Upper lobe of left lung (tissue), 6 donors: ENCODE results near the gene ESYT2. TPM values are rescaled to one million over a fixed set of nuclear protein-coding genes. Genes with fewer than 3 reads are reported as not detected.

Experiments used
- ATAC-seq, 2 donors: fragments of 200-7000 bp; cut with Tn5 transposase; one replicate each; pipeline ENCODE4 v1.9.1; 2022; ENCODE audit warnings: mild to moderate bottlenecking in 2 of 2, moderate library complexity in 2 of 2; ENCODE audit not compliant: low FRiP score in 2 of 2
- DNase-seq, 2 donors: peaks; one replicate each; pipeline ENCODE4 v3.0.0-alpha.2; 2019 to 2020
- H3K27ac ChIP-seq, 4 donors: fragments of 200-600 bp; sonication (generic); one replicate each; pipeline ENCODE4 v1.5.1; 2016 to 2019
- H3K27me3 ChIP-seq, 4 donors: fragments of 200-600 bp; sonication (generic); one replicate each; pipeline ENCODE4 v1.5.1; 2017 to 2019
- H3K36me3 ChIP-seq, 4 donors: fragments of 200-600 bp; sonication (generic); one replicate each; pipeline ENCODE4 v1.5.1; 2016 to 2019
- H3K4me1 ChIP-seq, 4 donors: fragments of 200-600 bp; sonication (generic); one replicate each; pipeline ENCODE4 v1.5.1; 2018 to 2019
- H3K4me3 ChIP-seq, 4 donors: fragments of 200-600 bp; sonication (generic); one replicate each; pipeline ENCODE4 v1.5.1; 2017 to 2019; ENCODE audit warnings: mild to moderate bottlenecking in 2 of 4, moderate library complexity in 1 of 4
- H3K9me3 ChIP-seq, 4 donors: fragments of 200-600 bp; sonication (generic); one replicate each; pipeline ENCODE4 v1.5.1; 2018 to 2019
- EP300 ChIP-seq, 4 donors: sonication (generic); formaldehyde crosslinking; IDR thresholded peaks; one replicate each; pipeline ENCODE4 v1.5.1; 2017; ENCODE audit warnings: antibody characterized with exemption in 4 of 4, control low read depth in 2 of 4
- POLR2A ChIP-seq, 4 donors: fragments of 450-650 bp; IDR thresholded peaks; one replicate each; pipeline ENCODE4 v1.5.1; 2016 to 2017; ENCODE audit warnings: antibody characterized with exemption in 4 of 4, mild to moderate bottlenecking in 2 of 4
- POLR2AphosphoS5 ChIP-seq, 2 donors: sonication (generic); formaldehyde crosslinking; IDR thresholded peaks; one replicate each; pipeline ENCODE4 v1.5.1; 2017; ENCODE audit warnings: antibody characterized with exemption in 2 of 2
- WGBS, 2 donors: methylation state at CpG; one replicate each; pipeline ENCODE4 v1.1.5; 2017 to 2018; 5-methylcytosine and 5-hydroxymethylcytosine counted together
- total RNA-seq, 6 donors: library from RNA; depleted of rRNA in 4 of 6; stranded (reverse); fragments of >200 nt in 4 of 6; gene quantifications; one replicate each; pipeline versions ENCODE4 v1.1.0 to v1.2.1, GENCODE V29; 2016 to 2021
- TF ChIP-seq, protein P1 (sequence below), 6 experiments: fragments of 450-650 bp in 4 of 6; fragments of 200-600 bp in 2 of 6; sonication (generic) in 2 of 6; IDR thresholded peaks; one replicate each; pipeline ENCODE4 v1.5.1; 2016 to 2019; ENCODE audit warnings: antibody characterized with exemption in 6 of 6
- donor health status: DM: no; HTN: no; CAD: no; lungs with moderate emphysema.
- donor health status: DM: no; HTN: yes; CAD: no; lungs with severe emphysema.

Gene ESYT2
- total RNA-seq, 6 donors from 2014 or later = 60.7 to 115 (median 74.7) TPM

DNA sequence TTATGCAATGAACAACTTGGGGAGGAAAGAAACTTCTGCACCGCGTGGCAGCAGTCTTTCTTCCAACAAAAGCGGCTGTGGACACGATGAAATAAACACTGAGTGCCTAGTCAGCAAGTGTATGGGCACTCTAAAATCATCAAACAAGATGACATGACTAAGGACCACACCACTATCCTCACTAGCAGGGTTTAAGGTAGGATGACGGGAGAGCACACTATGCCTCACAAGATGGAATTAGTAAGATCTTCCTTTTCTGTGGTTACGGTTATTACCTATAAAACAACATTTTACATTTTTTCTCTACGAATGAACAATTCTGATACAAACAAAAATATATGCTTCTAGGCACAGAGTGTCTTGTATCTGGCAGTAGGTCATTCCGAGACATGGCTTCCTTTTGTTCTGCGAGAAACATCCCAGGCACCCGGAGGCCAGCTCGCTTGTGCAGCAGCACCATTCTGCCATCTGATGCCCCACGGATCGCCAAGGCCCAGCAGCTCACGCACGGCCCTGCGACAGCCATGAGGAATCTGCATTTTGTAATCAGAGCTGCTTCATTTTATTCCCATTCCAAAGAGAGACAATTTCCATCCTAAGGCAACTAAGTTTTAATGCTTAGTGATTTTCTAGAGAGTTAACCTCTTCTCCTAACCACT lies 70.6 kb downstream of the ESYT2 start:
- ATAC-seq (no peak), DNase-seq (peak in 1 of 2 donors; percentile 58)
- WGBS, 2 donors = 87 to 89% methylated on average over 16 of the region's 16 CpGs
- Histone ChIP-seq H3K27ac (no peak overlapping the region), H3K27me3 (no peaks in the 10 kb centered on the region), H3K36me3 (peaks cover 10 to 92% (median 44%) of the 10 kb centered on the region in 4 donors), H3K4me1 (peaks cover 0 to 4% (median 0%) of the 10 kb centered on the region in 4 donors), H3K4me3 (no peak overlapping the region), H3K9me3 (no peaks in the 10 kb centered on the region)
- TF ChIP-seq POLR2AphosphoS5 (IDR thresholded peaks at IDR 0.05) (no peak), POLR2A (IDR thresholded peaks at IDR 0.05) (no peak), EP300 (IDR thresholded peaks at IDR 0.05) (no peak)
- TF ChIP-seq, protein P1, sequence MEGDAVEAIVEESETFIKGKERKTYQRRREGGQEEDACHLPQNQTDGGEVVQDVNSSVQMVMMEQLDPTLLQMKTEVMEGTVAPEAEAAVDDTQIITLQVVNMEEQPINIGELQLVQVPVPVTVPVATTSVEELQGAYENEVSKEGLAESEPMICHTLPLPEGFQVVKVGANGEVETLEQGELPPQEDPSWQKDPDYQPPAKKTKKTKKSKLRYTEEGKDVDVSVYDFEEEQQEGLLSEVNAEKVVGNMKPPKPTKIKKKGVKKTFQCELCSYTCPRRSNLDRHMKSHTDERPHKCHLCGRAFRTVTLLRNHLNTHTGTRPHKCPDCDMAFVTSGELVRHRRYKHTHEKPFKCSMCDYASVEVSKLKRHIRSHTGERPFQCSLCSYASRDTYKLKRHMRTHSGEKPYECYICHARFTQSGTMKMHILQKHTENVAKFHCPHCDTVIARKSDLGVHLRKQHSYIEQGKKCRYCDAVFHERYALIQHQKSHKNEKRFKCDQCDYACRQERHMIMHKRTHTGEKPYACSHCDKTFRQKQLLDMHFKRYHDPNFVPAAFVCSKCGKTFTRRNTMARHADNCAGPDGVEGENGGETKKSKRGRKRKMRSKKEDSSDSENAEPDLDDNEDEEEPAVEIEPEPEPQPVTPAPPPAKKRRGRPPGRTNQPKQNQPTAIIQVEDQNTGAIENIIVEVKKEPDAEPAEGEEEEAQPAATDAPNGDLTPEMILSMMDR (IDR thresholded peaks at IDR 0.05) = no peak

DNA sequence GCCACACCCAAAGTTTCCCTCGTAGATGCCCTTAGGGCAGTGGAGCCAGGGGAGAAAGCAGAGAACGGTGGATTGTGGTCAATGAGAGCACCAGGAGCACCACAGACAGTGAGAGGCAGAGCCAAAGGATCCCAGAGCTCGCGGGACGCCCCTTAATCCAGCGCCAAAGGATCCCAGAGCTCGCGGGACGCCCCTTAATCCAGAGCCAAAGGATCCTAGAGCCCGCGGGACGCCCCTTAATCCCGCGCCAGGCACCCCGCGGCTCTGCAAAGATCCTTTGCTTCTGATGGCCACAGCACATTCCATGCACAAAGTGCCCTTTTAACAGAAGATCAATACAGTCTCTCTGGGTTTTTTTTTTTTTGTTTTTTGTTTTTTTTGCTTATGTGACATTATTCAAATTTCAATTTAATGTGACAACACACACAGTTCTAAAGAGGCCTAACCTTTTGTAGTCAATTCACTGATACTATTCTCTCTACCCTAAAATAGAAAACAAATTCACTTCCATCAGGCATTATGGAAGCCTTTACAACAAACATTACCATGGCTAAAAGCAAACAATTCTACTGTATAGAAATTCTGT lies 71.8 kb downstream of the ESYT2 start:
- Histone ChIP-seq H3K9me3 (no peaks in the 10 kb centered on the region), H3K4me3 (no peak overlapping the region), H3K4me1 (peaks cover 0 to 4% (median 0%) of the 10 kb centered on the region in 4 donors), H3K27me3 (no peaks in the 10 kb centered on the region), H3K36me3 (peaks cover 10 to 93% (median 41%) of the 10 kb centered on the region in 4 donors), H3K27ac (no peak overlapping the region)
- WGBS, 2 donors = 92 to 96% methylated on average over 16 of the region's 16 CpGs
- ATAC-seq (no peak), DNase-seq (no peak)
- TF ChIP-seq POLR2AphosphoS5 (IDR thresholded peaks at IDR 0.05) = no peak
- no peak for TF ChIP-seq EP300 (IDR thresholded peaks at IDR 0.05)

GRCh38 chr7:158754746-158755444 lies 74.4 kb downstream of the ESYT2 start:
- WGBS, 2 donors = 81 to 87% methylated on average over 11 of the region's 11 CpGs
- DNase-seq (no peak), ATAC-seq (no peak)
- no peak overlapping the region for H3K27ac ChIP-seq
- peaks cover 0 to 4% (median 0%) of the 10 kb centered on the region in 4 donors for H3K4me1 ChIP-seq
- no peaks in the 10 kb centered on the region for H3K27me3 ChIP-seq
- peaks cover 10 to 85% (median 38%) of the 10 kb centered on the region in 4 donors for H3K36me3 ChIP-seq
- H3K9me3 ChIP-seq = no peaks in the 10 kb centered on the region
- TF ChIP-seq, protein P1 (IDR thresholded peaks at IDR 0.05) = no peak
- TF ChIP-seq POLR2AphosphoS5 (IDR thresholded peaks at IDR 0.05) (no peak), EP300 (IDR thresholded peaks at IDR 0.05) (no peak), POLR2A (IDR thresholded peaks at IDR 0.05) (no peak)
- no peak overlapping the region for H3K4me3 ChIP-seq

DNA sequence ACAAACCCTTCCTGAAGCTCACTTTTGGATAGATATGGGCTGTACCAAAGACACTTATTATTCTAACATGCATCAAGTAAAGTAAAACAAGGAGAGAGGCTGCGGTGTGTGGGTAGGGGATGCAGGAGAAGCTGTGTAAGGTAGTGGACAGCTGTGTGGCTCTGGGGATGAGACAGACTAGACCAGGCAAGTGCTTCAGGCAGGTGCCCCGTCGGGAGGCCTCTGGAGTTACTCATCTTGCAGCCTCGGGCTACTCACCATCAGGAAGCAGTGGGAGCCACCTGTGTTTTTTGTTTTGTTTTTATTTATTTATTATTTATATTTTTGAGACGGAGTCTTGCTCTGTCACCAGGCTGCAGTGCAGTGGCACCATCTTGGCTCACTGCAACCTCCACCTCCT lies 75.4 kb downstream of the ESYT2 start:
- H3K9me3 ChIP-seq = no peaks in the 10 kb centered on the region
- H3K4me3 ChIP-seq = no peak overlapping the region
- no peak for DNase-seq
- TF ChIP-seq POLR2A (IDR thresholded peaks at IDR 0.05) = no peak
- TF ChIP-seq POLR2AphosphoS5 (IDR thresholded peaks at IDR 0.05) = no peak
- TF ChIP-seq, protein P1 (IDR thresholded peaks at IDR 0.05) = no peak
- no peak for TF ChIP-seq EP300 (IDR thresholded peaks at IDR 0.05)
- peaks cover 5 to 85% (median 39%) of the 10 kb centered on the region in 4 donors for H3K36me3 ChIP-seq
- ATAC-seq = no peak
- WGBS, 2 donors = 93 to 99% methylated on average over 5 of the region's 5 CpGs
- no peaks in the 10 kb centered on the region for H3K27me3 ChIP-seq
- H3K27ac ChIP-seq = no peak overlapping the region
- no peaks in the 10 kb centered on the region for H3K4me1 ChIP-seq

GRCh38 chr7:158751751-158752150 lies 77.6 kb downstream of the ESYT2 start:
- 87 to 90% methylated on average over 3 of the region's 3 CpGs for WGBS, 2 donors
- Histone ChIP-seq H3K36me3 (peaks cover 12 to 87% (median 41%) of the 10 kb centered on the region in 4 donors), H3K27ac (no peak overlapping the region), H3K27me3 (no peaks in the 10 kb centered on the region), H3K9me3 (no peaks in the 10 kb centered on the region), H3K4me1 (no peaks in the 10 kb centered on the region), H3K4me3 (no peak overlapping the region)
- TF ChIP-seq POLR2A (IDR thresholded peaks at IDR 0.05) (no peak), POLR2AphosphoS5 (IDR thresholded peaks at IDR 0.05) (no peak), EP300 (IDR thresholded peaks at IDR 0.05) (no peak)
- TF ChIP-seq, protein P1 (IDR thresholded peaks at IDR 0.05) = no peak
- ATAC-seq = no peak
- no peak for DNase-seq
